ENCODE results near the gene CKLF. TPM values are rescaled to one million over a fixed set of nuclear protein-coding genes. Genes with fewer than 3 reads are reported as not detected.

CKLF gene
- total and polyA plus RNA-seq, 4 donors: 9.5 to 36.1 (median 21.5) TPM

- no peaks in the 10 kb centered on the region for H3K27me3 ChIP-seq (ENCODE audit: control insufficient read depth in 4 of 4, insufficient read depth in 4 of 4, low read length in 3 of 4)
- H3K9ac ChIP-seq (ENCODE audit: low read depth in 1 of 2, low read length in 2 of 2): no peak overlapping the region
- H3K27ac ChIP-seq (ENCODE audit: low read depth in 1 of 2, low read length in 2 of 2): no peak overlapping the region
- no peaks in the 10 kb centered on the region for H3K9me3 ChIP-seq (ENCODE audit: control insufficient read depth in 4 of 4, low read length in 3 of 4)
- no peak for DNase-seq (ENCODE audit: low spot score)
- H3K36me3 ChIP-seq (ENCODE audit: control insufficient read depth in 4 of 4, insufficient read depth in 3 of 4, low read depth in 1 of 4, low read length in 3 of 4): peaks cover 0 to 6% (median 0%) of the 10 kb centered on the region in 4 donors
- no peak for TF ChIP-seq MAX (IDR thresholded peaks at IDR 0.05)
- TF ChIP-seq YY1 (IDR thresholded peaks at IDR 0.05): no peak
- TF ChIP-seq RXRA (IDR thresholded peaks at IDR 0.05): no peak
- TF ChIP-seq RAD21 (IDR thresholded peaks at IDR 0.05): no peak
- no peak for TF ChIP-seq HNF4G (IDR thresholded peaks at IDR 0.05)
- TF ChIP-seq FOXA2 (IDR thresholded peaks at IDR 0.05): no peak
- TF ChIP-seq HNF4A (conservative IDR thresholded peaks at IDR 0.05): no peak
- no peak for TF ChIP-seq NR2F2 (IDR thresholded peaks at IDR 0.05)
- peaks cover 0 to 1% (median 0%) of the 10 kb centered on the region in 4 donors for H3K4me1 ChIP-seq (ENCODE audit: control insufficient read depth in 4 of 4, insufficient read depth in 4 of 4, low read length in 3 of 4)
- 97% methylated on average over 2 of the region's 2 CpGs for WGBS
- H3K4me3 ChIP-seq (ENCODE audit: low read depth in 1 of 3, low read length in 3 of 3): no peak overlapping the region
Observed at GRCh38 chr16:66568355-66568754, 16.0 kb downstream of the CKLF start.

DNA sequence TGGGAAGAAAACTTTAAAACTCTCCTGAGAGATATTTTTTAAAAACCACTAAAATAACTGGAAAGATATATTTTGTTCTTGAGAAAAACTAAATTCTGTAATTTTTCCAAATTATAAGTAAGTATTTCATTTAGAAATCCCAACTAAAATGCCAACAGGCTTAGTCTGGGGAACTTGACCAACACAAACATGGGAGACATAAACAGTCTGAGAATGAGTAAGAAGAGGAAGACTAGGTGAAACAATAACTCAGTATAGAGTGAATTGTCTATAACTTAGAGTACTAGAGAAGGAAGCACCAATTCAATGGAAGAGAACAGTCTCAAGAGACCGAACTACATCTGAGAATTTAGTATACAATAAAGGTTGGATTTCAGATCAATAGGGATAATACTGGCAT is 16.8 kb downstream of the CKLF start:
- no peaks in the 10 kb centered on the region for H3K9me3 ChIP-seq (ENCODE audit: control insufficient read depth in 4 of 4, low read length in 3 of 4)
- H3K27ac ChIP-seq (ENCODE audit: low read depth in 1 of 2, low read length in 2 of 2): no peak overlapping the region
- H3K36me3 ChIP-seq (ENCODE audit: control insufficient read depth in 4 of 4, insufficient read depth in 3 of 4, low read depth in 1 of 4, low read length in 3 of 4): peaks cover 0 to 6% (median 0%) of the 10 kb centered on the region in 4 donors
- H3K4me3 ChIP-seq (ENCODE audit: low read depth in 1 of 3, low read length in 3 of 3): no peak overlapping the region
- H3K9ac ChIP-seq (ENCODE audit: low read depth in 1 of 2, low read length in 2 of 2): no peak overlapping the region
- H3K27me3 ChIP-seq (ENCODE audit: control insufficient read depth in 4 of 4, insufficient read depth in 4 of 4, low read length in 3 of 4): no peaks in the 10 kb centered on the region
- peaks cover 0 to 1% (median 0%) of the 10 kb centered on the region in 4 donors for H3K4me1 ChIP-seq (ENCODE audit: control insufficient read depth in 4 of 4, insufficient read depth in 4 of 4, low read length in 3 of 4)
- 100% methylated on average over 1 of the region's 1 CpG for WGBS
- no peak for DNase-seq (ENCODE audit: low spot score)
- no peak for TF ChIP-seq TAF1 (conservative IDR thresholded peaks at IDR 0.05)
- TF ChIP-seq GABPA (IDR thresholded peaks at IDR 0.05 in 1 of 2, conservative IDR thresholded peaks at IDR 0.05 in 1 of 2): no peak
- TF ChIP-seq RXRA (IDR thresholded peaks at IDR 0.05): no peak
- TF ChIP-seq HNF4G (IDR thresholded peaks at IDR 0.05): no peak
- no peak for TF ChIP-seq HNF4A (conservative IDR thresholded peaks at IDR 0.05)
- no peak for TF ChIP-seq NR2F2 (IDR thresholded peaks at IDR 0.05)
- no peak for TF ChIP-seq JUND (IDR thresholded peaks at IDR 0.05)
- no peak for TF ChIP-seq FOXA2 (IDR thresholded peaks at IDR 0.05)
- TF ChIP-seq YY1 (IDR thresholded peaks at IDR 0.05): no peak
- TF ChIP-seq, protein P1, sequence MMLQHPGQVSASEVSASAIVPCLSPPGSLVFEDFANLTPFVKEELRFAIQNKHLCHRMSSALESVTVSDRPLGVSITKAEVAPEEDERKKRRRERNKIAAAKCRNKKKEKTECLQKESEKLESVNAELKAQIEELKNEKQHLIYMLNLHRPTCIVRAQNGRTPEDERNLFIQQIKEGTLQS (IDR thresholded peaks at IDR 0.05): no peak
- no peak for TF ChIP-seq MAX (IDR thresholded peaks at IDR 0.05)
- TF ChIP-seq EGR1 (IDR thresholded peaks at IDR 0.05; ENCODE audit: low read depth in 2 of 2): no peak
- TF ChIP-seq, protein P2, sequence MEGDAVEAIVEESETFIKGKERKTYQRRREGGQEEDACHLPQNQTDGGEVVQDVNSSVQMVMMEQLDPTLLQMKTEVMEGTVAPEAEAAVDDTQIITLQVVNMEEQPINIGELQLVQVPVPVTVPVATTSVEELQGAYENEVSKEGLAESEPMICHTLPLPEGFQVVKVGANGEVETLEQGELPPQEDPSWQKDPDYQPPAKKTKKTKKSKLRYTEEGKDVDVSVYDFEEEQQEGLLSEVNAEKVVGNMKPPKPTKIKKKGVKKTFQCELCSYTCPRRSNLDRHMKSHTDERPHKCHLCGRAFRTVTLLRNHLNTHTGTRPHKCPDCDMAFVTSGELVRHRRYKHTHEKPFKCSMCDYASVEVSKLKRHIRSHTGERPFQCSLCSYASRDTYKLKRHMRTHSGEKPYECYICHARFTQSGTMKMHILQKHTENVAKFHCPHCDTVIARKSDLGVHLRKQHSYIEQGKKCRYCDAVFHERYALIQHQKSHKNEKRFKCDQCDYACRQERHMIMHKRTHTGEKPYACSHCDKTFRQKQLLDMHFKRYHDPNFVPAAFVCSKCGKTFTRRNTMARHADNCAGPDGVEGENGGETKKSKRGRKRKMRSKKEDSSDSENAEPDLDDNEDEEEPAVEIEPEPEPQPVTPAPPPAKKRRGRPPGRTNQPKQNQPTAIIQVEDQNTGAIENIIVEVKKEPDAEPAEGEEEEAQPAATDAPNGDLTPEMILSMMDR (IDR thresholded peaks at IDR 0.05; ENCODE audit: low read depth, low read length, missing input control): no peak

GRCh38 chr16:66569827-66570405 is 17.5 kb downstream of the CKLF start:
- WGBS: 82% methylated on average over 3 of the region's 3 CpGs
- Histone ChIP-seq H3K9me3 (ENCODE audit: control insufficient read depth in 4 of 4, low read length in 3 of 4) (no peaks in the 10 kb centered on the region), H3K9ac (ENCODE audit: low read depth in 1 of 2, low read length in 2 of 2) (no peak overlapping the region), H3K27me3 (ENCODE audit: control insufficient read depth in 4 of 4, insufficient read depth in 4 of 4, low read length in 3 of 4) (no peaks in the 10 kb centered on the region), H3K36me3 (ENCODE audit: control insufficient read depth in 4 of 4, insufficient read depth in 3 of 4, low read depth in 1 of 4, low read length in 3 of 4) (peaks cover 0 to 6% (median 0%) of the 10 kb centered on the region in 4 donors), H3K27ac (ENCODE audit: low read depth in 1 of 2, low read length in 2 of 2) (no peak overlapping the region), H3K4me1 (ENCODE audit: control insufficient read depth in 4 of 4, insufficient read depth in 4 of 4, low read length in 3 of 4) (peaks cover 0 to 1% (median 0%) of the 10 kb centered on the region in 4 donors), H3K4me3 (ENCODE audit: low read depth in 1 of 3, low read length in 3 of 3) (no peak overlapping the region)
- no peak for DNase-seq (ENCODE audit: low spot score)
- no peak for TF ChIP-seq YY1 (IDR thresholded peaks at IDR 0.05)
- no peak for TF ChIP-seq NR2F2 (IDR thresholded peaks at IDR 0.05)
- TF ChIP-seq RXRA (IDR thresholded peaks at IDR 0.05): no peak
- no peak for TF ChIP-seq TAF1 (conservative IDR thresholded peaks at IDR 0.05)
- TF ChIP-seq FOXA1 (IDR thresholded peaks at IDR 0.05): no peak
- no peak for TF ChIP-seq MAX (IDR thresholded peaks at IDR 0.05)
- TF ChIP-seq RAD21 (IDR thresholded peaks at IDR 0.05): no peak
- TF ChIP-seq GABPA (IDR thresholded peaks at IDR 0.05 in 1 of 2, conservative IDR thresholded peaks at IDR 0.05 in 1 of 2): no peak

Data from liver (tissue), 9 donors.